H1 (cell line): ENCODE data around the gene CACNA1F. TPM values are rescaled to one million over a fixed set of nuclear protein-coding genes. Genes with fewer than 3 reads are reported as not detected.

Source experiments
- CTCF ChIA-PET: fragments of 300-600 bp; sonication (Branson Sonifier 250); formaldehyde crosslinking; loops from one replicate; lab custom pipeline; 2021; ENCODE audit not compliant: partially characterized antibody; lab: Charles Lee
- POLR2A ChIA-PET: fragments of 300-600 bp; sonication (Branson Sonifier 250); formaldehyde crosslinking; loops from one replicate; lab custom pipeline; 2021; ENCODE audit warnings: inconsistent platforms; ENCODE audit not compliant: partially characterized antibody; lab: Charles Lee
- DNase-seq, 2 experiments: peaks; one replicate each; pipeline versions ENCODE4 v3.0.0 to v3.0.0-alpha.2; 2010 to 2022; ENCODE audit warnings: low spot score in 2 of 2, low read depth in 1 of 2, mixed read lengths in 1 of 2
- FAIRE-seq: peaks from 2 replicates; lab custom pipeline; 2011; peaks lifted over from hg19 to GRCh38; lab: Jason Lieb, UNC
- H2AFZ ChIP-seq: 2 replicates; pipeline ENCODE4 v1.8.1; 2012; ENCODE audit warnings: low read length, inconsistent platforms
- H2AK5ac ChIP-seq: 2 replicates; pipeline ENCODE4 v1.6.1; 2013; ENCODE audit warnings: low read depth, low read length
- H2BK120ac ChIP-seq: replicated peaks from 2 replicates; pipeline ENCODE3; 2013; ENCODE audit warnings: low read depth, low read length, inconsistent platforms
- H2BK12ac ChIP-seq: 2 replicates; pipeline ENCODE4 v1.6.1; 2013; ENCODE audit warnings: low read depth, low read length
- H2BK15ac ChIP-seq: 2 replicates; pipeline ENCODE4 v1.6.1; 2013; ENCODE audit warnings: low read length
- H2BK20ac ChIP-seq: 2 replicates; pipeline ENCODE4 v1.6.1; 2013; ENCODE audit warnings: low read length
- H2BK5ac ChIP-seq: 2 replicates; pipeline ENCODE4 v1.6.1; 2013; ENCODE audit warnings: low read depth, low read length
- H3K14ac ChIP-seq: 2 replicates; pipeline ENCODE4 v1.6.1; 2013; ENCODE audit warnings: inconsistent platforms; ENCODE audit not compliant: insufficient read length
- H3K18ac ChIP-seq: 2 replicates; pipeline ENCODE4 v1.6.1; 2013; ENCODE audit warnings: low read length; ENCODE audit errors: extremely low read depth
- H3K23ac ChIP-seq: 2 replicates; pipeline ENCODE4 v1.6.1; 2013; ENCODE audit warnings: inconsistent platforms; ENCODE audit not compliant: insufficient read length
- H3K23me2 ChIP-seq: 2 replicates; pipeline ENCODE4 v1.6.1; 2013; ENCODE audit warnings: low read depth, low read length
- H3K27ac ChIP-seq: 2 replicates; pipeline ENCODE4 v1.6.1; 2011; ENCODE audit warnings: low read depth, low read length, inconsistent platforms
- H3K27me3 ChIP-seq, 4 experiments: replicated peaks in 1 of 4; 1 replicate in 1 of 4; 2 replicates in 3 of 4; pipeline versions ENCODE4 v1.6.1 to v1.8.1; 2011 to 2013; ENCODE audit warnings: low read length in 3 of 4, mild to moderate bottlenecking in 3 of 4, inconsistent platforms in 2 of 4, mixed read lengths in 2 of 4, moderate library complexity in 1 of 4; ENCODE audit not compliant: control insufficient read depth in 3 of 4, insufficient read depth in 3 of 4; ENCODE audit errors: extremely low read depth in 1 of 4
- H3K36me3 ChIP-seq, 4 experiments: 2 replicates each; pipeline versions ENCODE4 v1.6.1 to v1.8.1; 2011 to 2013; ENCODE audit warnings: mild to moderate bottlenecking in 4 of 4, low read length in 3 of 4, moderate library complexity in 2 of 4, control low read depth in 1 of 4, inconsistent platforms in 1 of 4; ENCODE audit not compliant: insufficient read depth in 4 of 4, control insufficient read depth in 2 of 4
- H3K4ac ChIP-seq: replicated peaks from 2 replicates; pipeline ENCODE3; 2013; ENCODE audit warnings: low read length, low read depth, mixed read lengths, inconsistent platforms; ENCODE audit not compliant: insufficient read length
- H3K4me1 ChIP-seq, 4 experiments: replicated peaks in 1 of 4; 1 replicate in 1 of 4; 2 replicates in 3 of 4; pipeline versions ENCODE4 v1.6.1 to v1.8.1; 2011 to 2013; ENCODE audit warnings: low read length in 3 of 4, inconsistent platforms in 2 of 4, mixed read lengths in 1 of 4; ENCODE audit not compliant: insufficient read depth in 4 of 4, control insufficient read depth in 3 of 4
- H3K4me2 ChIP-seq, 2 experiments: 2 replicates each; pipeline versions ENCODE4 v1.6.1 to v1.8.1; 2011 to 2013; ENCODE audit warnings: low read depth in 2 of 2, low read length in 2 of 2, control low read depth in 1 of 2, inconsistent platforms in 1 of 2, mild to moderate bottlenecking in 1 of 2; ENCODE audit not compliant: insufficient read depth in 1 of 2
- H3K4me3 ChIP-seq, 4 experiments: fragments of 200-600, 300-600 bp in 1 of 4; sonication (generic), shearing (Covaris generic), sonication (Bioruptor Twin) in 1 of 4; 2 replicates each; pipeline versions ENCODE4 v1.5.1 to v1.8.1; 2011 to 2016; ENCODE audit warnings: low read length in 4 of 4, low read depth in 3 of 4, control low read depth in 2 of 4, inconsistent platforms in 2 of 4, mild to moderate bottlenecking in 2 of 4, mixed read lengths in 1 of 4, moderate library complexity in 1 of 4; ENCODE audit not compliant: insufficient read depth in 2 of 4; ENCODE audit errors: extremely low read depth in 1 of 4
- H3K56ac ChIP-seq: replicated peaks from 2 replicates; pipeline ENCODE3; 2013; ENCODE audit warnings: low read depth, mild to moderate bottlenecking, mixed read lengths, low read length, inconsistent platforms; ENCODE audit not compliant: insufficient read length
- H3K79me1 ChIP-seq: 2 replicates; pipeline ENCODE4 v1.6.1; 2013; ENCODE audit warnings: low read depth, low read length, control low read depth
- H3K79me2 ChIP-seq, 2 experiments: 2 replicates each; pipeline versions ENCODE4 v1.6.1 to v1.8.1; 2012 to 2013; ENCODE audit warnings: low read length in 2 of 2, mild to moderate bottlenecking in 2 of 2, inconsistent platforms in 1 of 2; ENCODE audit not compliant: insufficient read depth in 2 of 2, control insufficient read depth in 1 of 2
- H3K9ac ChIP-seq, 4 experiments: replicated peaks in 1 of 4; 1 replicate in 1 of 4; 2 replicates in 3 of 4; pipeline versions ENCODE4 v1.6.1 to v1.8.1; 2011 to 2013; ENCODE audit warnings: low read depth in 3 of 4, low read length in 3 of 4, control low read depth in 2 of 4, mild to moderate bottlenecking in 2 of 4, moderate library complexity in 2 of 4, inconsistent platforms in 1 of 4; ENCODE audit errors: extremely low read depth in 1 of 4
- H3K9me3 ChIP-seq, 2 experiments: 2 replicates each; pipeline versions ENCODE4 v1.6.1 to v1.8.1; 2012 to 2013; ENCODE audit warnings: mild to moderate bottlenecking in 2 of 2, moderate library complexity in 2 of 2, control low read depth in 1 of 2, inconsistent platforms in 1 of 2, low read depth in 1 of 2, low read length in 1 of 2, mixed read lengths in 1 of 2; ENCODE audit not compliant: insufficient read depth in 2 of 2
- H4K20me1 ChIP-seq, 2 experiments: replicated peaks in 1 of 2; 2 replicates each; pipeline versions ENCODE3 to v1.8.1; 2011 to 2013; ENCODE audit warnings: inconsistent platforms in 2 of 2, low read length in 2 of 2, mild to moderate bottlenecking in 1 of 2; ENCODE audit not compliant: insufficient read depth in 2 of 2, control insufficient read depth in 1 of 2
- H4K5ac ChIP-seq: 2 replicates; pipeline ENCODE4 v1.6.1; 2013; ENCODE audit warnings: low read length, low read depth, mixed read lengths, inconsistent platforms; ENCODE audit not compliant: insufficient read length
- H4K8ac ChIP-seq: 2 replicates; pipeline ENCODE4 v1.8.0; 2013; ENCODE audit warnings: mild to moderate bottlenecking, moderate library complexity, low read length, inconsistent platforms; ENCODE audit not compliant: insufficient read depth; ENCODE audit errors: extremely low read depth
- H4K91ac ChIP-seq: replicated peaks from 2 replicates; pipeline ENCODE3; 2013; ENCODE audit warnings: low read length, mixed read lengths, inconsistent platforms; ENCODE audit not compliant: insufficient read length
- JUN ChIP-seq: IDR thresholded peaks from 2 replicates; pipeline ENCODE4 v1.6.1; 2011; ENCODE audit warnings: low read depth, mild to moderate bottlenecking, improper control_type of control experiment, low read length
- PHF8 ChIP-seq: fragments of 200-600 bp; sonication (generic); conservative IDR thresholded peaks from 2 replicates; pipeline ENCODE4 v1.7.1; 2012; ENCODE audit warnings: low read depth, mild to moderate bottlenecking, inconsistent platforms, low read length, moderate library complexity
- SP2 ChIP-seq: IDR thresholded peaks from 2 replicates; pipeline ENCODE4 v1.6.1; 2012; ENCODE audit warnings: mild to moderate bottlenecking, low read length, inconsistent platforms
- WGBS, 2 experiments: shearing (Covaris generic) in 1 of 2; methylation state at CpG; one replicate each; pipeline versions ENCODE4 v1.1.6 to v1.1.7; 2013 to 2015; ENCODE audit warnings: low lambda C conversion rate in 2 of 2, mixed read lengths in 2 of 2, inconsistent platforms in 1 of 2, low coverage in 1 of 2, missing lambda C conversion rate in 1 of 2; ENCODE audit not compliant: insufficient replicate concordance in 2 of 2, insufficient coverage in 1 of 2, insufficient read length in 1 of 2; ENCODE audit errors: extremely low coverage in 1 of 2, missing lambda C conversion rate in 1 of 2; 5-methylcytosine and 5-hydroxymethylcytosine counted together
- polyA plus RNA-seq, 7 experiments: library from polyadenylated mRNA; depleted of rRNA in 3 of 7; stranded (reverse) in 5 of 7; unstranded in 2 of 7; fragments of >200 nt in 5 of 7; fragments of 200-250 nt in 2 of 7; gene quantifications; 1 replicate in 5 of 7; 2 replicates in 1 of 7; 4 replicates in 1 of 7; pipeline versions ENCODE4 v1.2.1 to v1.2.3, GENCODE V29; 2011 to 2013; ENCODE audit warnings: missing spikeins in 2 of 7, mixed read lengths in 2 of 7
- total RNA-seq: library from RNA; stranded (reverse); fragmentation: NEBNext Ultra II Directional; extraction: Animal tissue kit (Norgen Biotek cat#: 25700); gene quantifications from 2 replicates; pipeline ENCODE4 v1.2.1, GENCODE V29; 2021

CACNA1F gene
- total and polyA plus RNA-seq, 2 of the 8 experiments (the other 6 are each of a cell fraction or from before 2014, with no cell fraction given) = 0.59 to 0.84 TPM

DNA sequence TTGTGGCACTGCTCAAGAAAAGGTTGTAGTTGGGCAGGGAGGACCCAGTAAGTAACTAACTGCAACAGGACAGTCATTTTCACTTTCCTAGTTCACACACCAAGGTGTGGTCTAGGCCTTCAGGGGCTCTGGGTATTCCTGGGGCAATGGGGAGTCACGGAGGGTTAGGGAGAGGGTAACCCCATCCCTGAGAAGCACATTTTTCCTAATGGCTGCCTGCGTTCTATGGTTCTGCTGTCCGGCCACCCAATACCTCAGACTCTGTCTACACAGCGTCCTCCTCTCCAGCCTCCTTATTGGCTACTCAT, 35.5 kb upstream of the CACNA1F start:
- peak overlapping the region; percentile 39 for H4K91ac ChIP-seq
- peak overlapping the region; percentile 81 for H2BK5ac ChIP-seq
- H4K8ac ChIP-seq = no peak overlapping the region
- peaks cover 0 to 11% of the 10 kb centered on the region in 2 experiments for H4K20me1 ChIP-seq
- peaks cover 2% of the 10 kb centered on the region; the same call in 1 of the 2 replicates for H3K79me1 ChIP-seq
- no peak for DNase-seq
- peak overlapping the region; percentile 39 to 99 (median 73) for H3K4me3 ChIP-seq
- H3K27me3 ChIP-seq = no peaks in the 10 kb centered on the region
- no peak overlapping the region for H2BK120ac ChIP-seq
- no peaks in the 10 kb centered on the region for H3K9me3 ChIP-seq
- H3K4me1 ChIP-seq = peaks cover 0 to 14% (median 5%) of the 10 kb centered on the region in 4 experiments; a peak in 4 of 7 replicates
- H3K23ac ChIP-seq = no peak overlapping the region
- no peak overlapping the region for H2BK20ac ChIP-seq
- no peaks in the 10 kb centered on the region; the same call in 1 of the 2 replicates for H3K23me2 ChIP-seq
- 0 out of 2 replicates have a peak overlapping the region, but pooled peaks have one; percentile 68 for H2BK12ac ChIP-seq
- H4K5ac ChIP-seq = peak overlapping the region; percentile 74
- H3K36me3 ChIP-seq = no peaks in the 10 kb centered on the region
- WGBS, 2 experiments = 6% methylated on average over 3 of the region's 4 CpGs; no CpG with 5 or more reads in 1 of the 2 experiments
- CTCF ChIA-PET = interaction anchor here (0.6 to 0.8 kb wide), 2 partner anchors 38 to 76 kb away, joined by 3 read pairs; no protein-coding TSS in a partner anchor
- peak overlapping the region; percentile 78 for H3K27ac ChIP-seq
- no peak for FAIRE-seq
- no peak overlapping the region for H2BK15ac ChIP-seq
- H3K56ac ChIP-seq = no peak overlapping the region
- peak overlapping the region; percentile 74 to 93 for H3K4me2 ChIP-seq
- no peak overlapping the region for H3K4ac ChIP-seq
- peak overlapping the region; percentile 13 to 89 (median 73) for H3K9ac ChIP-seq
- no peak overlapping the region for H3K14ac ChIP-seq
- peaks cover 12 to 33% of the 10 kb centered on the region in 2 experiments; a peak in 3 of 4 replicates for H3K79me2 ChIP-seq
- H2AK5ac ChIP-seq = no peak overlapping the region
- H2AFZ ChIP-seq = no peak overlapping the region
- TF ChIP-seq SP2 (no peak), JUN (no peak), PHF8 (peak; percentile 47; the same call in 1 of the 2 replicates)
- POLR2A ChIA-PET = interaction anchor here (0.7 to 2.3 kb wide), 11 partner anchors 10 to 78 kb away, joined by 3 to 10 read pairs (median 5); partner anchors contain the start of gene CCDC22
- peak overlapping the region; percentile 51; the same call in 1 of the 2 replicates for H3K18ac ChIP-seq
